GM19467 (cell line): ENCODE measurements around the gene ZFP90.
A peak's percentile ranks its signal among the peaks of the same experiment; 100 is the strongest.
"Not testable (repeated sequence)": the region's sequence is repeated elsewhere in the genome, so short reads cannot be mapped to it uniquely, and the experiment has no call there.

ENCODE experiments used
- ATAC-seq: cut with Tn5 transposase; IDR thresholded peaks from one replicate; pipeline ENCODE4 v1.9.1; 2021; ENCODE audit warnings: mild to moderate bottlenecking, moderate library complexity; ENCODE audit not compliant: unreplicated experiment

Gene ZFP90

GRCh38 chr16:68538880-68539701, at the start of gene ZFP90:
TSS of gene ZFP90 (plus strand) at chr16:68539291. CDS start at chr16:68539793, 502 bp downstream.
- peak; percentile 88 for ATAC-seq

- ATAC-seq, result no peak
Observed at GRCh38 chr16:68490358-68490757, 48.7 kb upstream of the ZFP90 start.

- ATAC-seq, result no peak
Observed at GRCh38 chr16:68490829-68491575, 48.1 kb upstream of the ZFP90 start.

DNA sequence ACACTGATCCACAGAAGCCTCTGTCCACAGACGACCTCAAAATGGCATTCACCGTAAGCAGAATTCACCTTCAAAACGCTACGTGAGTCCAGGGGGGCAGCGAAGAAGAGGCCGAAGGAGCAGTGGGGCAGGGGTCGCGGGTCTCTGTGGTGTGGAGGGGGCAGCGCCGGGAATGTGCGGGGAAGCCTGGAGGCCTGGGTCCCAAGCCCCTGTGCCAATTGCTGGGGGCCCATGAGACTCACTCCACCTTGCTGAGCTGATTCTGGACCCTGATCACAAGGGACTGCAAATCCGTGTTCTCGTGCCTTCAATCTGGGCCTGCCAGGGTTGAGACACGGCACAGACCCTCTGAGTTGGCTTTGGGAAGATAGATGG, 47.5 kb upstream of the ZFP90 start:
- no peak for ATAC-seq

GRCh38 chr16:68492151-68492542, 46.9 kb upstream of the ZFP90 start:
- ATAC-seq, result no peak

GRCh38 chr16:68492543-68493411, 46.3 kb upstream of the ZFP90 start:
- no peak for ATAC-seq

DNA sequence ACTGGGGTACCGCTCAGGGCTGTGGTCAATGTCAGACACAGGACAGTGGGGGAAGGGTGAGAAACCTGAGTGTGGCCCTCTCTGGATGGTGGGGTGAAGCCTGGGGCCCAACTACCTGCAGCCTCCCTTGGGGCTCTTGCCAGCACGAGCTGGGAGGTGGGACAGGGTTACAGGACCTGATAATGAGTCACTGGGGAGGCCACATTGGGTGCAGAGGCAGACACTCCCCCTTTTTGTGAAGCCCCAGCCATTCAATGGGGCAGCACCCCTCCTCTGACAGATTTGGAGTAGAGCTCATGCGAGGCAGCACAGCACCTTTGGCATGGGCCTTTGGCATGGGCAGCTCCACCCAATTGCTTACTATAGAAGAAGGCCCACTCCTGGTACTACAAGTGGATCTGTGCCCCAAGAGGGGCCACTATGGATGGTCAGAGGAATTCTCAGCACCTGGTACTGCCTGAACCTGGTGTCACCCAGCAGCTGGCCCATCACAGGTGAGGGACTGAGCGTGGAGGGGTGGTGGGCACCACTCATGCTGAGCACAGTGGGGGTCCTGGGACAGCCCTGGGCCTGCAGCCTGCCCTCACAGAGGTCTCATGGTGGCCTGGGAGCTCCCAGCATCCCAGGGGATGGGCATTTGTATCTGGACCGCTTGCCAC, 45.5 kb upstream of the ZFP90 start:
- no peak for ATAC-seq

- not testable (repeated sequence) for ATAC-seq
Observed at GRCh38 chr16:68494261-68494660, 44.8 kb upstream of the ZFP90 start.

DNA sequence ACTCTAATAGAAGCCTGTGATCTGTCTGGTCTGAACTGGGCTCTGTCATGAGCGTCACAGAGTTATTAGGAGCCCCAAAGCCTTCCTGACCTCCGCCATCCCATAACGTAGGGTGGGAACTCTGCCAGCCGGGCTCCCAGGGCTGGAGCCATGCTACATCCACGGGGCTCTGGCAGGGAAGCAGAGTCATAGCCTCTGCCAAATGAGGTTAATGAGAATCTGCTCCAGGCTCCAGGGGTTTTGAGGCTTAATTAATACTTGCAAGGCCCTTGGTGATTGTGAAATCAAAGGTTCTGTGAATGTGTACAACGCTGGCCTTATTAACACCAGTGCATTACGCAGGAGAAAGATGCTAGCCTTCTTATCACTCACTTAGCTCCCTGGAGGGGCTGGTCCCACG, 42.4 kb upstream of the ZFP90 start:
- ATAC-seq, result no peak

GRCh38 chr16:68499006-68499405, 40.1 kb upstream of the ZFP90 start:
- ATAC-seq, result no peak

DNA sequence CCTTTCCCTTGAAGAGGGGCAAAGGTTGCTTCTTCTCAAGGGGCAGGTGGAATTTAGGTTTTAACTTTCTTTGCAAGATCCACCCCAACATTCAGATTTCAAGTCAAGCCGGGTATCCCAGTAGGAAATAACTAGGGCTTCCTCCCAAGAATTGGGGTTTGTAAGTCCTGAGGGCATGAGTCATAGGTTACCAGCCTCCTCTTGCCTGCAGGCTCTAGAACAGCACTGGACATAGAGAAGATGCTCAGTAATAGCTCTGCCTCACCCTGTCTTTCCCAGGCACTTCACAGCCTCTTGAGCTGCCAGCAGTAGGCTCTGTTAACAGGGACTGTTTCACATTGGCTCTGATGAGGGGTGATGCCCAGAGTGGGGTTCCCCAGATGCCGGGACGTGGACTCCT, 35.8 kb upstream of the ZFP90 start:
- ATAC-seq, result no peak

- ATAC-seq, result no peak
Observed at GRCh38 chr16:68504066-68504465, 35.0 kb upstream of the ZFP90 start.

- no peak for ATAC-seq
Observed at GRCh38 chr16:68506331-68507053, 32.6 kb upstream of the ZFP90 start.

GRCh38 chr16:68508013-68508412, 31.1 kb upstream of the ZFP90 start:
- ATAC-seq, result no peak

DNA sequence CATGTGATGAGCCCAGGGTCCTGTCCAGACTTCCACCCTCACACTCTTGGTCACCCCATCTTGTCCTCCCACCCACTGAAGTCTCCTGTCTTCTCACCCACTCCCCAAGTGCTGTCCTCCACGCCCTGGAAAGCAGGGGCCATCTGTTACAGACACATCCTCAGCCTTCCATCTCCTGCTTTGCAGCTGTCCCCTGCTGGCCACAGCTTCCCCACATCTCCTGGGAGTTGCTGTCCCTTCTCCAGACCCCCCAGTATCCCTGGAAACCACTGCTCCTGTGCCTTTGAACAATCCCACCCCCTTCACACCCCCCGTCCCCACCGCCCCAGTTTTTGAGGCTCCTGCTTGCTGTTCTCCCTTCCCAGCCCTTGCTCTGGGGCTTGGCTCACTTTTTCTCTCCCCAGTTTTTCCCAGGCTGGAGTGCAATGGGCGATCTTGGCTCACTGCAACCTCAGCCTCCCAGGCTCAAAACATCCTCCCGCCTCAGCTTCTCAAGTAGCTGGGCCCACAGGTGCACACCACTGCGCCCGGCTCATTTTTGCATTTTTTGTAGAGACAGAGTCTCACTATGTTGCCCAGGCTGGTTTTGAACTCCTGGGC, 30.4 kb upstream of the ZFP90 start:
- ATAC-seq, result no peak

DNA sequence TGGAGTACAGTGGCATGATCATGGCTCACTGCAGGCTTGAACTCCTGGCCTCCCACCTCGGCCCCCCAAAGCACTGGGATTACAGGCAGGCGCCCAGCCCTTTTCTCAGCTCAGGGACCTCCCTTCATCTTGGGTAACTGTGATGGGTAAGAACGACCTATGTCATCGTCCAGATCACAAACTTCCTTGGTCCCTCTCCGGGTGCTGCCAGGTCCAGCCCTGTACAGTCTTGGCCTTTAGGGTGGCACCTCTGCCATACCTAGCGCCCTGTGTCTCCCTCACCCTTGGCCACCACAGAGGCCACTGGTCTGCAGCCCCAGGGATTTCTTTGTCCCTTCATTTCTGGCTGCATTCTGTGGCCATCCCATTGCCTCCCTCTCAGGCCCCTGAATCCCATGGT, 29.7 kb upstream of the ZFP90 start:
- no peak for ATAC-seq

- no peak for ATAC-seq
Observed at GRCh38 chr16:68510775-68511174, 28.3 kb upstream of the ZFP90 start.

DNA sequence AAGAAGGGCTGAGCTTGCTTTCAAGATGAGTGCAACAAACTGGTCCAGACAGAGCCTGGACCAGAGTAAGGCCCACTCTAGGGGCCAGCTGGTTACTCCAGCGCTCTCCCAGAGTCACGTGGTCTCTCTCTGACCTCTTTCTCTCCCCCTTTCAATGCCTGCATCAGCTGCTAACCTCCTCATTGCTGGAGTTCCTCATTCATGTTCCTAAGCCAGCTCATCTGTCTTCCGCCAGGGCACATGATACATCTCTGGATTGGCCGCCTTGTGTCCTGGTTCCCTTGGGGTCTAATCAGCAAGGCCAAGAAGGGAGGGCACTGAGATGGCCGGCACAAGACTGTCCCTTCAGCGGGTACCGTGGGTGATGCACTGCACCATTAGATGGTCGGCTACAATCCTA, 26.9 kb upstream of the ZFP90 start:
- no peak for ATAC-seq

DNA sequence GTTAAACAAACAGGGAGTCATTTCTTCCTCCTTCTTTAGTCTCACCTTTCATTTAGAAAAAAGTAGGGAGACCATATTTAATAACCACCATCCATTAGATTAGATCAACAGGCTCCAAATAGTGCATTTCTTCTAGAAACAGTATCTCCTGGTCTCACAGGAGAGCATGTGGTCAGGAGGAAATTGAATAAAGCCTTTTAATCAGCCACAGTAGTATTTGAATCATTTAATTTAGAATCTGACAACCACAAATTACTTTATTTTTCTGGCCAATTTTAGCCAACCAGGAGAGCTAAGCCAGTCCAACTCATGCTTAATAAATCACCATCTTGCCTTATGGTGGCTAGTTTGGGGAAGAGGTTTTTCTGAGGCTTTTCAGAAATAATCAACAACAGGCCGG, 26.3 kb upstream of the ZFP90 start:
- ATAC-seq, result no peak

- ATAC-seq, result no peak
Observed at GRCh38 chr16:68514511-68514910, 24.6 kb upstream of the ZFP90 start.
